ENCODE data around the gene MDP1. TPM values are rescaled to one million over a fixed set of nuclear protein-coding genes. Genes with fewer than 3 reads are reported as not detected.
A peak's percentile ranks its signal among the peaks of the same experiment; 100 is the strongest.

MDP1 gene
- total and polyA plus RNA-seq, 10 of the 15 experiments (the other 5 are each of a cell fraction or from before 2014, with no cell fraction given), result 10.4 to 45.8 (median 23.5) TPM

DNA sequence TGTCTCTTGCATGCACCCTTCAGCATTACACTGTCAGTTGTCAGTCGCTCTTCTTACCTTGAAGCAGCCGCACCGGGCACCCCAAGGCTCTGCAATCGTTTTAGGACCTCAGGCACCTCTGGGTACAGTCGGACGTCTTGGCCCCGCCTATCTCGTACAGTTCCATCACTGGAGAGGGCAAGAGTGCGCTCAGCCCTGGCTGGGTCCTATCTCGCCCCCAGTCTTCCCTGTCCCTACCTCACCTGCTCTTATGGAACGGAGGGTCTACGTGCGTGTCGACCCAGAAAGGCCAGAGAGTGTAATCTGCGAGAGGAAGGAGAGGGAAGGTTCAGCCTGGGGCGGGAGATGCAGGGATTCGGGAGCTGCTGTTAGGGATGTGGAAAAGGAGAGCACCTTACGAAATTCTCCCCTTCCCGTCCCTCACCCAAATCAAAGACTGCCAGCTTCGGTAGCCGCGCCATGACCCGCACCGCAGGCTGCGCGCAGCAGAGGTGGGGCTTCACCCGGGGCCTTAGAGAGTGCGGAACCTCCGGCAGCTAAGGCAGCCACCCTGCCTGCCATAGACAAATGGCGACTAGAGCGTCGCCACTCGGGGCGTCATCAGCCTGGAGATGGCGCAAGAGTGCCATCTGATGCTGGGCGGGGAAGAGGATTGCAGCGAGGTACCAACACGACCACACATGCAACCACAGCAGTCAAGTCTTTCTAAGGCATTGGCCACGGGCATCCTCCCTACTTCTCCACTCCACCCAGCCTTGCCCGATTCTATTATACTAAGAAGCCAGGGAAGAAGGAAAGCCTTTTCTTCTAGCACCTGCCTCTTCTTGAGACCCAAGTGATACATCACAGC, at the start of gene MDP1 (continued):
- TF ChIP-seq ZNF687 (IDR thresholded peaks at IDR 0.05) (no peak), SPI1 (IDR thresholded peaks at IDR 0.05; ENCODE audit: borderline replicate concordance, insufficient read depth, low read depth, low read length) (0 out of 2 replicates have a peak, but pooled peaks have one; percentile 15), E4F1 (IDR thresholded peaks at IDR 0.05; ENCODE audit: borderline replicate concordance, partially characterized antibody) (no peak), RAD21 (IDR thresholded peaks at IDR 0.05; ENCODE audit: insufficient read depth, low read depth, low read length) (peak; percentile 76), NBN (IDR thresholded peaks at IDR 0.05) (peak; percentile 86), EGR1 (IDR thresholded peaks at IDR 0.05; ENCODE audit: borderline replicate concordance in 1 of 2, low read depth in 2 of 2, low read length in 2 of 2) (peak in 1 of 2 experiments; percentile 47; a peak in 1 of 3 replicates), IKZF1 (conservative IDR thresholded peaks at IDR 0.05) (peak; percentile 77), TARDBP (IDR thresholded peaks at IDR 0.05; ENCODE audit: borderline replicate concordance) (0 out of 2 replicates have a peak, but pooled peaks have one; percentile 64), USF1 (IDR thresholded peaks at IDR 0.05; ENCODE audit: borderline replicate concordance, extremely low read length, insufficient read depth, low read depth, low read length) (no peak), SRF (IDR thresholded peaks at IDR 0.05; ENCODE audit: low read depth in 2 of 2, low read length in 2 of 2) (peak in 1 of 2 experiments; percentile 56; a peak in 1 of 4 replicates), CTCF (IDR thresholded peaks at IDR 0.05 in 2 of 3, conservative IDR thresholded peaks at IDR 0.05 in 1 of 3; ENCODE audit: control insufficient read depth in 2 of 3, extremely low read depth in 1 of 3, insufficient read depth in 1 of 3, low read depth in 3 of 3, low read length in 3 of 3) (peak; percentile 82 to 94 (median 83); a peak in 5 of 6 replicates)
- TF ChIP-seq, protein P1, sequence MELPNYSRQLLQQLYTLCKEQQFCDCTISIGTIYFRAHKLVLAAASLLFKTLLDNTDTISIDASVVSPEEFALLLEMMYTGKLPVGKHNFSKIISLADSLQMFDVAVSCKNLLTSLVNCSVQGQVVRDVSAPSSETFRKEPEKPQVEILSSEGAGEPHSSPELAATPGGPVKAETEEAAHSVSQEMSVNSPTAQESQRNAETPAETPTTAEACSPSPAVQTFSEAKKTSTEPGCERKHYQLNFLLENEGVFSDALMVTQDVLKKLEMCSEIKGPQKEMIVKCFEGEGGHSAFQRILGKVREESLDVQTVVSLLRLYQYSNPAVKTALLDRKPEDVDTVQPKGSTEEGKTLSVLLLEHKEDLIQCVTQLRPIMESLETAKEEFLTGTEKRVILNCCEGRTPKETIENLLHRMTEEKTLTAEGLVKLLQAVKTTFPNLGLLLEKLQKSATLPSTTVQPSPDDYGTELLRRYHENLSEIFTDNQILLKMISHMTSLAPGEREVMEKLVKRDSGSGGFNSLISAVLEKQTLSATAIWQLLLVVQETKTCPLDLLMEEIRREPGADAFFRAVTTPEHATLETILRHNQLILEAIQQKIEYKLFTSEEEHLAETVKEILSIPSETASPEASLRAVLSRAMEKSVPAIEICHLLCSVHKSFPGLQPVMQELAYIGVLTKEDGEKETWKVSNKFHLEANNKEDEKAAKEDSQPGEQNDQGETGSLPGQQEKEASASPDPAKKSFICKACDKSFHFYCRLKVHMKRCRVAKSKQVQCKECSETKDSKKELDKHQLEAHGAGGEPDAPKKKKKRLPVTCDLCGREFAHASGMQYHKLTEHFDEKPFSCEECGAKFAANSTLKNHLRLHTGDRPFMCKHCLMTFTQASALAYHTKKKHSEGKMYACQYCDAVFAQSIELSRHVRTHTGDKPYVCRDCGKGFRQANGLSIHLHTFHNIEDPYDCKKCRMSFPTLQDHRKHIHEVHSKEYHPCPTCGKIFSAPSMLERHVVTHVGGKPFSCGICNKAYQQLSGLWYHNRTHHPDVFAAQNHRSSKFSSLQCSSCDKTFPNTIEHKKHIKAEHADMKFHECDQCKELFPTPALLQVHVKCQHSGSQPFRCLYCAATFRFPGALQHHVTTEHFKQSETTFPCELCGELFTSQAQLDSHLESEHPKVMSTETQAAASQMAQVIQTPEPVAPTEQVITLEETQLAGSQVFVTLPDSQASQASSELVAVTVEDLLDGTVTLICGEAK (IDR thresholded peaks at IDR 0.05; ENCODE audit: borderline replicate concordance), result peak; percentile 2; the same call in 1 of the 2 replicates

Data from GM12878 (cell line).